GM12878 (cell line): ENCODE measurements around the gene RP2. TPM values are rescaled to one million over a fixed set of nuclear protein-coding genes. Genes with fewer than 3 reads are reported as not detected.

ENCODE experiments used
- CHD4 ChIP-seq: fragments of 200-600 bp; sonication (generic); IDR thresholded peaks from 2 replicates; pipeline ENCODE4 v1.6.1; 2016; ENCODE audit warnings: mild to moderate bottlenecking
- HCFC1 ChIP-seq: fragments of 150-350 bp; IDR thresholded peaks from 2 replicates; pipeline ENCODE4 v1.6.1; 2014; ENCODE audit warnings: low read length
- POU2F2 ChIP-seq: IDR thresholded peaks from 3 replicates; pipeline ENCODE4 v1.6.1; 2011; ENCODE audit warnings: low read depth, mild to moderate bottlenecking, low read length, borderline replicate concordance
- SREBF2 ChIP-seq: IDR thresholded peaks from 2 replicates; pipeline ENCODE4 v1.6.1; 2012; ENCODE audit warnings: mild to moderate bottlenecking, low read length
- polyA plus RNA-seq, 11 experiments: library from polyadenylated mRNA; depleted of rRNA in 4 of 11; unstranded in 6 of 11; stranded (reverse) in 5 of 11; fragments of >200 nt; fragmentation: Nextera tagmentation in 4 of 11; fragmentation: Illumina TruSeq in 1 of 11; extraction: Ambion mirVana in 4 of 11; extraction: Trizol in 1 of 11; gene quantifications; 1 replicate in 1 of 11; 2 replicates in 10 of 11; pipeline versions ENCODE4 v1.2.1 to v1.2.3, GENCODE V29; 2011 to 2016; ENCODE audit warnings: inconsistent platforms in 2 of 11, missing spikeins in 2 of 11, low read depth in 1 of 11
- total RNA-seq, 4 experiments: library from RNA; depleted of rRNA in 3 of 4; stranded (reverse); fragments of >200 nt in 3 of 4; fragmentation: Illumina TruSeq in 1 of 4; extraction: Trizol in 1 of 4; gene quantifications; 2 replicates each; pipeline versions ENCODE4 v1.2.1 to v1.2.3, GENCODE V29; 2013 to 2021
- TF ChIP-seq, protein P1 (sequence below): IDR thresholded peaks from 2 replicates; pipeline ENCODE4 v1.6.1; 2012; ENCODE audit warnings: improper control_type of control experiment, low read depth, low read length; ENCODE audit not compliant: insufficient replicate concordance
- TF ChIP-seq, protein P2 (sequence below): fragments of 450-650 bp; conservative IDR thresholded peaks from 2 replicates; pipeline ENCODE4 v1.6.1; 2017; ENCODE audit warnings: mild to moderate bottlenecking, moderate library complexity
- TF ChIP-seq, protein P3 (sequence below): fragments of 150-350 bp; IDR thresholded peaks from 2 replicates; pipeline ENCODE4 v1.6.1; 2014; ENCODE audit warnings: mild to moderate bottlenecking, low read depth, low read length
- TF ChIP-seq, protein P4 (sequence below): IDR thresholded peaks from 2 replicates; pipeline ENCODE4 v1.6.1; 2012; ENCODE audit warnings: low read depth, low read length, improper control_type of control experiment
- TF ChIP-seq, protein P5 (sequence below): fragments of 450-650 bp; IDR thresholded peaks from 2 replicates; pipeline ENCODE4 v1.6.1; 2017; ENCODE audit warnings: antibody characterized with exemption, mild to moderate bottlenecking, moderate library complexity

The RP2 gene
- total and polyA plus RNA-seq, 10 of the 15 experiments (the other 5 are each of a cell fraction or from before 2014, with no cell fraction given) = 3.5 to 11.0 (median 5.7) TPM

DNA sequence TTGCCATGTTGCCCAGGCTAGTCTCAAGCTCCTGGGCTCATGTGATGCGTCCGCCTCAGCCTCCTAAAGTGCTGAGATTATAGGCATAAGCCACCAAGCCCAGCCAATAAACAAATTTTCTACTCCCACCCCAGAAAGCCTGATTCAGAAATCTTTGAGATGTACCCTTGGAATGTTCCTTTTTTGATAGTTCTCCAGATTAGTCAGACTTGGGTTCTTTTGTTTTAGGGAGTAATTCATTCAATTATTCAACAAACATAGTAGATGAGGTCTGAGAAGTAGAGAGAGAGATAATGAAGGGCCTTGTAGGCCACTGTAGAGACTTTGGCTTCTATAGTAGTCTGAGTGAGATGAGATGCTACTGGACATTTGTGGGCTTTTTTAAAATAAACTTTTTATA is 27.8 kb downstream of the RP2 start (continued):
- TF ChIP-seq, protein P1, sequence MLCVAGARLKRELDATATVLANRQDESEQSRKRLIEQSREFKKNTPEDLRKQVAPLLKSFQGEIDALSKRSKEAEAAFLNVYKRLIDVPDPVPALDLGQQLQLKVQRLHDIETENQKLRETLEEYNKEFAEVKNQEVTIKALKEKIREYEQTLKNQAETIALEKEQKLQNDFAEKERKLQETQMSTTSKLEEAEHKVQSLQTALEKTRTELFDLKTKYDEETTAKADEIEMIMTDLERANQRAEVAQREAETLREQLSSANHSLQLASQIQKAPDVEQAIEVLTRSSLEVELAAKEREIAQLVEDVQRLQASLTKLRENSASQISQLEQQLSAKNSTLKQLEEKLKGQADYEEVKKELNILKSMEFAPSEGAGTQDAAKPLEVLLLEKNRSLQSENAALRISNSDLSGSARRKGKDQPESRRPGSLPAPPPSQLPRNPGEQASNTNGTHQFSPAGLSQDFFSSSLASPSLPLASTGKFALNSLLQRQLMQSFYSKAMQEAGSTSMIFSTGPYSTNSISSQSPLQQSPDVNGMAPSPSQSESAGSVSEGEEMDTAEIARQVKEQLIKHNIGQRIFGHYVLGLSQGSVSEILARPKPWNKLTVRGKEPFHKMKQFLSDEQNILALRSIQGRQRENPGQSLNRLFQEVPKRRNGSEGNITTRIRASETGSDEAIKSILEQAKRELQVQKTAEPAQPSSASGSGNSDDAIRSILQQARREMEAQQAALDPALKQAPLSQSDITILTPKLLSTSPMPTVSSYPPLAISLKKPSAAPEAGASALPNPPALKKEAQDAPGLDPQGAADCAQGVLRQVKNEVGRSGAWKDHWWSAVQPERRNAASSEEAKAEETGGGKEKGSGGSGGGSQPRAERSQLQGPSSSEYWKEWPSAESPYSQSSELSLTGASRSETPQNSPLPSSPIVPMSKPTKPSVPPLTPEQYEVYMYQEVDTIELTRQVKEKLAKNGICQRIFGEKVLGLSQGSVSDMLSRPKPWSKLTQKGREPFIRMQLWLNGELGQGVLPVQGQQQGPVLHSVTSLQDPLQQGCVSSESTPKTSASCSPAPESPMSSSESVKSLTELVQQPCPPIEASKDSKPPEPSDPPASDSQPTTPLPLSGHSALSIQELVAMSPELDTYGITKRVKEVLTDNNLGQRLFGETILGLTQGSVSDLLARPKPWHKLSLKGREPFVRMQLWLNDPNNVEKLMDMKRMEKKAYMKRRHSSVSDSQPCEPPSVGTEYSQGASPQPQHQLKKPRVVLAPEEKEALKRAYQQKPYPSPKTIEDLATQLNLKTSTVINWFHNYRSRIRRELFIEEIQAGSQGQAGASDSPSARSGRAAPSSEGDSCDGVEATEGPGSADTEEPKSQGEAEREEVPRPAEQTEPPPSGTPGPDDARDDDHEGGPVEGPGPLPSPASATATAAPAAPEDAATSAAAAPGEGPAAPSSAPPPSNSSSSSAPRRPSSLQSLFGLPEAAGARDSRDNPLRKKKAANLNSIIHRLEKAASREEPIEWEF = no peak
- TF ChIP-seq, protein P2, sequence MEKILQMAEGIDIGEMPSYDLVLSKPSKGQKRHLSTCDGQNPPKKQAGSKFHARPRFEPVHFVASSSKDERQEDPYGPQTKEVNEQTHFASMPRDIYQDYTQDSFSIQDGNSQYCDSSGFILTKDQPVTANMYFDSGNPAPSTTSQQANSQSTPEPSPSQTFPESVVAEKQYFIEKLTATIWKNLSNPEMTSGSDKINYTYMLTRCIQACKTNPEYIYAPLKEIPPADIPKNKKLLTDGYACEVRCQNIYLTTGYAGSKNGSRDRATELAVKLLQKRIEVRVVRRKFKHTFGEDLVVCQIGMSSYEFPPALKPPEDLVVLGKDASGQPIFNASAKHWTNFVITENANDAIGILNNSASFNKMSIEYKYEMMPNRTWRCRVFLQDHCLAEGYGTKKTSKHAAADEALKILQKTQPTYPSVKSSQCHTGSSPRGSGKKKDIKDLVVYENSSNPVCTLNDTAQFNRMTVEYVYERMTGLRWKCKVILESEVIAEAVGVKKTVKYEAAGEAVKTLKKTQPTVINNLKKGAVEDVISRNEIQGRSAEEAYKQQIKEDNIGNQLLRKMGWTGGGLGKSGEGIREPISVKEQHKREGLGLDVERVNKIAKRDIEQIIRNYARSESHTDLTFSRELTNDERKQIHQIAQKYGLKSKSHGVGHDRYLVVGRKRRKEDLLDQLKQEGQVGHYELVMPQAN = no peak
- TF ChIP-seq HCFC1 (no peak), POU2F2 (no peak), SREBF2 (no peak), CHD4 (no peak)
- TF ChIP-seq, protein P3, sequence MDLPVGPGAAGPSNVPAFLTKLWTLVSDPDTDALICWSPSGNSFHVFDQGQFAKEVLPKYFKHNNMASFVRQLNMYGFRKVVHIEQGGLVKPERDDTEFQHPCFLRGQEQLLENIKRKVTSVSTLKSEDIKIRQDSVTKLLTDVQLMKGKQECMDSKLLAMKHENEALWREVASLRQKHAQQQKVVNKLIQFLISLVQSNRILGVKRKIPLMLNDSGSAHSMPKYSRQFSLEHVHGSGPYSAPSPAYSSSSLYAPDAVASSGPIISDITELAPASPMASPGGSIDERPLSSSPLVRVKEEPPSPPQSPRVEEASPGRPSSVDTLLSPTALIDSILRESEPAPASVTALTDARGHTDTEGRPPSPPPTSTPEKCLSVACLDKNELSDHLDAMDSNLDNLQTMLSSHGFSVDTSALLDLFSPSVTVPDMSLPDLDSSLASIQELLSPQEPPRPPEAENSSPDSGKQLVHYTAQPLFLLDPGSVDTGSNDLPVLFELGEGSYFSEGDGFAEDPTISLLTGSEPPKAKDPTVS = no peak
- TF ChIP-seq, protein P4, sequence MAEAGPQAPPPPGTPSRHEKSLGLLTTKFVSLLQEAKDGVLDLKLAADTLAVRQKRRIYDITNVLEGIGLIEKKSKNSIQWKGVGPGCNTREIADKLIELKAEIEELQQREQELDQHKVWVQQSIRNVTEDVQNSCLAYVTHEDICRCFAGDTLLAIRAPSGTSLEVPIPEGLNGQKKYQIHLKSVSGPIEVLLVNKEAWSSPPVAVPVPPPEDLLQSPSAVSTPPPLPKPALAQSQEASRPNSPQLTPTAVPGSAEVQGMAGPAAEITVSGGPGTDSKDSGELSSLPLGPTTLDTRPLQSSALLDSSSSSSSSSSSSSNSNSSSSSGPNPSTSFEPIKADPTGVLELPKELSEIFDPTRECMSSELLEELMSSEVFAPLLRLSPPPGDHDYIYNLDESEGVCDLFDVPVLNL = no peak
- TF ChIP-seq, protein P5, sequence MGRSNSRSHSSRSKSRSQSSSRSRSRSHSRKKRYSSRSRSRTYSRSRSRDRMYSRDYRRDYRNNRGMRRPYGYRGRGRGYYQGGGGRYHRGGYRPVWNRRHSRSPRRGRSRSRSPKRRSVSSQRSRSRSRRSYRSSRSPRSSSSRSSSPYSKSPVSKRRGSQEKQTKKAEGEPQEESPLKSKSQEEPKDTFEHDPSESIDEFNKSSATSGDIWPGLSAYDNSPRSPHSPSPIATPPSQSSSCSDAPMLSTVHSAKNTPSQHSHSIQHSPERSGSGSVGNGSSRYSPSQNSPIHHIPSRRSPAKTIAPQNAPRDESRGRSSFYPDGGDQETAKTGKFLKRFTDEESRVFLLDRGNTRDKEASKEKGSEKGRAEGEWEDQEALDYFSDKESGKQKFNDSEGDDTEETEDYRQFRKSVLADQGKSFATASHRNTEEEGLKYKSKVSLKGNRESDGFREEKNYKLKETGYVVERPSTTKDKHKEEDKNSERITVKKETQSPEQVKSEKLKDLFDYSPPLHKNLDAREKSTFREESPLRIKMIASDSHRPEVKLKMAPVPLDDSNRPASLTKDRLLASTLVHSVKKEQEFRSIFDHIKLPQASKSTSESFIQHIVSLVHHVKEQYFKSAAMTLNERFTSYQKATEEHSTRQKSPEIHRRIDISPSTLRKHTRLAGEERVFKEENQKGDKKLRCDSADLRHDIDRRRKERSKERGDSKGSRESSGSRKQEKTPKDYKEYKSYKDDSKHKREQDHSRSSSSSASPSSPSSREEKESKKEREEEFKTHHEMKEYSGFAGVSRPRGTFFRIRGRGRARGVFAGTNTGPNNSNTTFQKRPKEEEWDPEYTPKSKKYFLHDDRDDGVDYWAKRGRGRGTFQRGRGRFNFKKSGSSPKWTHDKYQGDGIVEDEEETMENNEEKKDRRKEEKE = no peak
